Measurements from ENCODE around the gene GABRD.
"Not testable (repeated sequence)": the region's sequence is repeated elsewhere in the genome, so short reads cannot be mapped to it uniquely, and the experiment has no call there.

GABRD gene

GRCh38 chr1:2019172-2019543, at the start of gene GABRD:
Gene GABRD (plus strand): TSS chr1:2019345. CDS start chr1:2019424, 79 bp downstream.
- no peak for DNase-seq (ENCODE audit: low read depth)

GRCh38 chr1:1969505-1969900, 49.6 kb upstream of the GABRD start:
- DNase-seq (ENCODE audit: low read depth), result no peak

GRCh38 chr1:1969953-1970716, 49.0 kb upstream of the GABRD start:
- no peak for DNase-seq (ENCODE audit: low read depth)

GRCh38 chr1:1971017-1971416, 48.1 kb upstream of the GABRD start:
- no peak for DNase-seq (ENCODE audit: low read depth)

GRCh38 chr1:1971688-1972087, 47.5 kb upstream of the GABRD start:
- no peak for DNase-seq (ENCODE audit: low read depth)

- no peak for DNase-seq (ENCODE audit: low read depth)
Measured at GRCh38 chr1:1972976-1973715, 46.0 kb upstream of the GABRD start.

- DNase-seq (ENCODE audit: low read depth), result no peak
Measured at GRCh38 chr1:1973716-1974642, 45.2 kb upstream of the GABRD start.

- no peak for DNase-seq (ENCODE audit: low read depth)
Measured at GRCh38 chr1:1974834-1975233, 44.3 kb upstream of the GABRD start.

- DNase-seq (ENCODE audit: low read depth), result no peak
Measured at GRCh38 chr1:1975535-1975934, 43.6 kb upstream of the GABRD start.

GRCh38 chr1:1976031-1976430, 43.1 kb upstream of the GABRD start:
- DNase-seq (ENCODE audit: low read depth), result no peak

GRCh38 chr1:1978108-1978507, 41.0 kb upstream of the GABRD start:
- DNase-seq (ENCODE audit: low read depth), result no peak

- not testable (repeated sequence) for DNase-seq (ENCODE audit: low read depth)
Measured at GRCh38 chr1:1978690-1979481, 40.3 kb upstream of the GABRD start.

GRCh38 chr1:1979482-1980165, 39.5 kb upstream of the GABRD start:
- DNase-seq (ENCODE audit: low read depth), result no peak

GRCh38 chr1:1980467-1981141, 38.5 kb upstream of the GABRD start:
- DNase-seq (ENCODE audit: low read depth), result no peak

GRCh38 chr1:1981142-1981500, 38.0 kb upstream of the GABRD start:
- no peak for DNase-seq (ENCODE audit: low read depth)

- DNase-seq (ENCODE audit: low read depth), result not testable (repeated sequence)
Measured at GRCh38 chr1:1981631-1982327, 37.4 kb upstream of the GABRD start.

- no peak for DNase-seq (ENCODE audit: low read depth)
Measured at GRCh38 chr1:1982379-1983232, 36.5 kb upstream of the GABRD start.

- no peak for DNase-seq (ENCODE audit: low read depth)
Measured at GRCh38 chr1:1984560-1985070, 34.5 kb upstream of the GABRD start.

All from stimulated activated CD8-positive, alpha-beta memory T cell treated with anti-CD3 and anti-CD28 coated beads, Interleukin-15, amount 100 ng/mL, for 24 hours (primary cell).